AG09319 (cell line): ENCODE data around the gene SH3PXD2A.
"Not testable (repeated sequence)": the region's sequence is repeated elsewhere in the genome, so short reads cannot be mapped to it uniquely, and the experiment has no call there.

ENCODE experiments used
- DNase-seq: peaks from one replicate; pipeline ENCODE4 v3.0.0-alpha.2; 2010; ENCODE audit warnings: low read depth; ENCODE audit errors: extremely low read depth
- TF ChIP-seq, protein P1 (sequence below): IDR thresholded peaks from 2 replicates; pipeline ENCODE4 v1.5.1; 2011; ENCODE audit warnings: low read depth, mild to moderate bottlenecking, inconsistent platforms, low read length, moderate library complexity

The SH3PXD2A gene

DNA sequence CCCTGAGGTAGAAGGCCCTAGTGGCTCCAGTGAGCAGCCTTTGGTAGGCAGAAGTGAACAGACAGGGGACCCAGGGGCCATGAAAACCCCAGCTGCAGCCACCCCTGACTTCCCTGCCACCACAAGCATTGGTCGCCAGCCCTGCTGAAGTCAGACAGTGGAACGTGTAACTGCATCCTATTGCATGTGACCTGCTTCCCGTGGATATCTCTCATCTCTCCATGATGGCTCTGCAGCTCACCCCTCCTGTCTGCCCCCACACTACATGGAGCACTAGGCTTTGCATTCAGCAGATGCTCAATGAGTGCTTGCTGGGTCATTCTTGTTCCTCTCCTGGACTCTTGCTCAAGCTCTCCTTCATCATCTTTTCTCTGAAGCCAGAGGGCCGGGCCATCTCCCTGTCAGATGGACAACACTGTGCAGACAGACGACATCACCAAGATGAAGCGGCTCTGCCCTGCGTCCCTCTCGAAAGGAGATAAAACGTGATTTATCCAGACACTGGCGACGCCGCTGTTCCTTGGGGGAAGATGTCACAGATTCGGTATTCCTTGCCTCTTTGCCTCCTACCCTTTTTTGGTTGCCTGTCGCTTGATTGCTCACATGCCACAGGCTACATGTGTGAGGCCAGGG is 117.5 kb downstream of the SH3PXD2A start:
- no peak for DNase-seq
- TF ChIP-seq, protein P1, sequence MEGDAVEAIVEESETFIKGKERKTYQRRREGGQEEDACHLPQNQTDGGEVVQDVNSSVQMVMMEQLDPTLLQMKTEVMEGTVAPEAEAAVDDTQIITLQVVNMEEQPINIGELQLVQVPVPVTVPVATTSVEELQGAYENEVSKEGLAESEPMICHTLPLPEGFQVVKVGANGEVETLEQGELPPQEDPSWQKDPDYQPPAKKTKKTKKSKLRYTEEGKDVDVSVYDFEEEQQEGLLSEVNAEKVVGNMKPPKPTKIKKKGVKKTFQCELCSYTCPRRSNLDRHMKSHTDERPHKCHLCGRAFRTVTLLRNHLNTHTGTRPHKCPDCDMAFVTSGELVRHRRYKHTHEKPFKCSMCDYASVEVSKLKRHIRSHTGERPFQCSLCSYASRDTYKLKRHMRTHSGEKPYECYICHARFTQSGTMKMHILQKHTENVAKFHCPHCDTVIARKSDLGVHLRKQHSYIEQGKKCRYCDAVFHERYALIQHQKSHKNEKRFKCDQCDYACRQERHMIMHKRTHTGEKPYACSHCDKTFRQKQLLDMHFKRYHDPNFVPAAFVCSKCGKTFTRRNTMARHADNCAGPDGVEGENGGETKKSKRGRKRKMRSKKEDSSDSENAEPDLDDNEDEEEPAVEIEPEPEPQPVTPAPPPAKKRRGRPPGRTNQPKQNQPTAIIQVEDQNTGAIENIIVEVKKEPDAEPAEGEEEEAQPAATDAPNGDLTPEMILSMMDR: no peak

DNA sequence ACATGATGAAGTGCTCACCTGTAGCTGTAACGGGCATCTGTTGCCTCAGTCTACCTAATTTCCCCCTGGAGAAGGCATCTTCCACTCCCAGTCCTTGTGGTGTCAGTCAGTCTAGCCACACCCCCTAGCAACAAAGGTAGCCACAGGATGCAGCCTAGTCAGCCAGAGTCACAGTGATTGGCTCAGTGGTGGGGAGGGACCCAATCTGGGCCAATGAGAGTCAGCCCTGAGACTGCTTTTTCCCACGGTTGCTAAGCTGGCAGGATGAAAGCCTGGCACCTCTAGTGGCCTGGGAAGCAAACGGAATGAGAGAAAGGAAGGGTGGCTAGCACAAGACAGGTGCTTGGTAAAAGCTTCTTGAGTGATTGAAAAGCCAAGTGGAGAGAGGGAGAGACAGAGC is 118.6 kb downstream of the SH3PXD2A start:
- TF ChIP-seq, protein P1: no peak
- DNase-seq: no peak

DNA sequence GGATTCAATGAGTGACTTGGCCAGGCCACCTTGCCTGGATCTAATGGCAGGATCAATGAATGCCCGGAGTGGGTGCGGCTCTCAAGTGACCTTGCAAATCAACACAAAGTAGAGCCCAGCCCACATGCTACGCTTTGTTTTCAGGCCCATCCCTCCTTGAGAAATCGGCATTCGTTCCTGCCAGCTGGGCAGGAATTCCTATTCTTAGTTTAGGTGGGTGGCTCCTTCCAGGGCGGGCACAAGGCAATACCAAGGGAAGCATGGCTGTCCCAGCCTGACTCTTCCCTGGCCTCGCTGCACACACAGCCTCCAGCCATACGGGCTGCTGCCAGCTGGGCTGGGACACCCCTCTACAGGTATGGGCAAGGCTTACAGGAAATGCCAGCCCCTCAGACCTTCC is 119.3 kb downstream of the SH3PXD2A start:
- TF ChIP-seq, protein P1: no peak
- DNase-seq: no peak

DNA sequence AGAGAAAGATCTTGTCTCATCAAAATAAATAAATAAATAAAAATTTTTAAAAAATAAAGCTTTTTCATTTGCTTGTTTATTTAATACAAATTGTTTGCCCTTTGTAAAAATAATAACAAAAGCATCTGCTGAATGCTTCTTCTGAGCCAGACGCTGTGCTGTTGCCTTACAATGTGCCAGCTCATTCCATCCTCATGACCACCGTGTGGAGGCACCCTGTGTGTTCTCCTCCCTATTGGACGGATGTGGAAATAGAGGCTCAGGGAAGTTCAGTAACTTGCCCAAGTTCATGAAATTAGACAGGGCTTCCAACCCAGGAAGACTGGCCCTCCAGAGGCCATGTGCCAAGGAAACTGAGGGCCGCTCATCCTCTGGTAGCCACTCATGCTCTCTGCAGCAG is 120.6 kb downstream of the SH3PXD2A start:
- TF ChIP-seq, protein P1: no peak
- no peak for DNase-seq

DNA sequence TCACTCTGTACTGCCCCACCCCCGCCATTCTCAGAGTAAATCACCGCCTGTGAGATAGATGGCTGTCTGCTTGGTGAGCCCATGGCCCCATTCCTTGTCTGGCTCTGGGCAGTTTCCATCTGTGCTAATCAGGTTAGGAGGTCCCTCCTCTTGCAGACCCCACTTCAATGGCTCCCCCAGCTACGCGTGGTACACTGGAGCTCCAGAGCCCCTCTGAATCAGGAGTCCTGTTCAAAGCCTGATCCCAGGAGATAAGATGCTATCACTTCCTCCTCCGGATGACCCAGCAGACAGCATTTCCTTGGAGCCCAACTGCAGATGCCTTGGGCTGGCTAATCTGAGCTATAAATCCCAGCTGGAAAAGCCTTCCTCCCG is 122.3 kb downstream of the SH3PXD2A start:
- no peak for DNase-seq

DNA sequence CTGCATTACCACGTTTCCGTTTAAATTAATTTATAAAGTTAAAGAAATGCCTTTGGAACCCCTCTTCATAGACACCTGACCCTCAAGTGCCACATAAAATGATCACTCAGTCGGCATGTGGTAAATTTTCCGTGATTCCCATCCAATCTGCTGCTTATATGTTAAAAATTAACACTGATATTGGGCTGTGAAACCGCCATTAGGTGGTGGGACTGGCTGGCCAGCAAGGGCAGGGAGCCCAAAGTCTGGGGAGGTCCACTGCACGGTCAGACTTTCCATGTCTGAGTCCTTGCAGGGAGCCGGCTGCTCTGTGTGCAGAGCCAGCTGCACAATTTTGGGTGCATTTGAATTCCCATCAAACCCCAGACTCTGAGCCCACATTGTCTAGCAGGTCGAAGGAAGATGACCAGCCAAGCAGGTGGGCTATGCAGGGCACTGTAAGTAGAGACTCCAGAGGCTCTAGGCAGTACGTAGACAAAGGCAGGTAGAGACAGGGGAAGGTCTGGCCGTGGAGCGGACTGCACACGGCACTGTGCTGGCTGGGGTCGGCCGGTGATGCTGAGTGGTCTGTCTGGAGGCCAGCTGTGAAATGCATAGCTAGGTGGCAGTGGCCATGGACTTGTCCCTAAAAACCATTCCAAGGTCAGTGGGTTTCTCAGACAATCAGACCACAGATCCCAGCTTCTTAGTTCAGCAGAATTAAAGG is 122.9 kb downstream of the SH3PXD2A start:
- TF ChIP-seq, protein P1: no peak
- DNase-seq: no peak

More for the DNA sequence above, 122.3 kb downstream of the SH3PXD2A start:
- TF ChIP-seq, protein P1: no peak

DNA sequence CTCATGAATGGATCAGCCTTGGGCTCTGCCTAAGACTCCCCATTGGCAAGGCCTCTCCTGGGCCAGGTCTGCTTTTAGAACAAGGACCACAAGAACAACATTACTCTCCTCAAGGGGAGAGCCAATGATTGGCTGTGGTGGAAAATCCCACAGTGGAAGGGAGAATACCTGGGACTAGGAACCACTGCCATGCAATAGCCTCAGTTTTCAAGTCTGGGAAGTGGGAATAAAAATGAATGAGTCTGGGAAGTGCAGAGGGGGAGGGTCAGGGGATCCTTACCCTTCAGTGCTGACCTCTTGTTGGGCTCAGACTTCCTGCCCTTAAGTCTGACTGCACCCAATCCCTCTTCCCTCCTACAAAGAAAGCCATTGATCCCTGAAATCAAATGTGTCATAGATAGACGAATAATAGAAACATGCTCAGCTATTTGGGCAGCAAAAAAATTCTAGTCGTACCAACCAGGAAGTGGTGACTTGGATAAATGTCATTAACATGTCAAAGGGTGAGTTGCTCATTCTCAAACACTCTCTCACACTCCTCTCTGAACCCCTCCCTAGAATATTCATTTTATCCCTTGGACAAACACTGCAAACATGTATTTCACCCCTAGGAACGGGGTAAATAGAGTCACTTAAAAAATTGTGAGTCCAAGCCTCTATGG is 123.6 kb downstream of the SH3PXD2A start:
- TF ChIP-seq, protein P1: no peak
- DNase-seq: no peak

DNA sequence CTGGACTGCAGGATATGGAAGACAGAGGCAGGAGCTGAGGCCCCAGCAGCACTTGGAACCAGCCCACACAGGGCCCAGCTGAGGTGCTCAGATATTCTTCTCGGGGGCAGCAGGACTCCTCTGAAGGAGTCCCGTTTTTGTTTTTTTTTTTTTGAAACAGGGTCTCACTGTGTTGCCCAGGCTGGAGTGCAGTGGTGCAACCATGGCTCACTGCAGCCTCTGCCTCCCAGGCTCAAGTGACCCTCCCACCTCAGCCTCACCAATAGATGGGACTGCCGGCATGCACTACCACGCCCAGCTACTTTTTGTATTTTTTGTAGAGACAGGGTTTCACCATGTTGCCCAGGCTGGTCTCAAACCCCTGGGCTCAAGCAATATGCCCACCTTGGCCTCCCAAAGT is 124.3 kb downstream of the SH3PXD2A start:
- DNase-seq: not testable (repeated sequence)
